GM20000 (cell line): ENCODE results near the gene ADGRA1.

Source experiments
- DNase-seq: peaks from one replicate; pipeline ENCODE4 v3.0.0; 2012; ENCODE audit warnings: low spot score
- TF ChIP-seq, protein P1 (sequence below): IDR thresholded peaks from 2 replicates; pipeline ENCODE4 v1.5.1; 2012; ENCODE audit warnings: mild to moderate bottlenecking, control low read depth; ENCODE audit errors: extremely low read depth, missing control alignments

ADGRA1 gene

DNA sequence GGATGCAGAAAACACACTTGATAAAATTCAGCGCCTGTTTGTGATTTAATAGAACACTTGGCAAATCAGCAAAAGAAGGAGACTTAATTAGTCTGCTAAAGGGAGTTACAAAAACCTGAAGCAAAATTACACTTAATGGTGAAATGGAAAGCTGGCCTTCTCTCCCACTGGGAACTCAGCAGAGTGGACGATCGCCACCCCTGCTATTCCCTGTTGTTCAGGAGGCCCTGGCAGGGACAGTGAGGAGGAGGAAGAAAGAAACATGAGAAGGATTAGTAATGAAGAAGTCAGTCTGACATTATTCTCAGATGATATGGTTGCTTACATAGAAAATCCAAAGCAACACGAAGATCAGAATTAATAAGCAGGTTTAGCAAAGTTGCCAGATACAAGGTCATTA, 66.7 kb downstream of the ADGRA1 start:
- no peak for DNase-seq
- TF ChIP-seq, protein P1, sequence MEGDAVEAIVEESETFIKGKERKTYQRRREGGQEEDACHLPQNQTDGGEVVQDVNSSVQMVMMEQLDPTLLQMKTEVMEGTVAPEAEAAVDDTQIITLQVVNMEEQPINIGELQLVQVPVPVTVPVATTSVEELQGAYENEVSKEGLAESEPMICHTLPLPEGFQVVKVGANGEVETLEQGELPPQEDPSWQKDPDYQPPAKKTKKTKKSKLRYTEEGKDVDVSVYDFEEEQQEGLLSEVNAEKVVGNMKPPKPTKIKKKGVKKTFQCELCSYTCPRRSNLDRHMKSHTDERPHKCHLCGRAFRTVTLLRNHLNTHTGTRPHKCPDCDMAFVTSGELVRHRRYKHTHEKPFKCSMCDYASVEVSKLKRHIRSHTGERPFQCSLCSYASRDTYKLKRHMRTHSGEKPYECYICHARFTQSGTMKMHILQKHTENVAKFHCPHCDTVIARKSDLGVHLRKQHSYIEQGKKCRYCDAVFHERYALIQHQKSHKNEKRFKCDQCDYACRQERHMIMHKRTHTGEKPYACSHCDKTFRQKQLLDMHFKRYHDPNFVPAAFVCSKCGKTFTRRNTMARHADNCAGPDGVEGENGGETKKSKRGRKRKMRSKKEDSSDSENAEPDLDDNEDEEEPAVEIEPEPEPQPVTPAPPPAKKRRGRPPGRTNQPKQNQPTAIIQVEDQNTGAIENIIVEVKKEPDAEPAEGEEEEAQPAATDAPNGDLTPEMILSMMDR: no peak

DNA sequence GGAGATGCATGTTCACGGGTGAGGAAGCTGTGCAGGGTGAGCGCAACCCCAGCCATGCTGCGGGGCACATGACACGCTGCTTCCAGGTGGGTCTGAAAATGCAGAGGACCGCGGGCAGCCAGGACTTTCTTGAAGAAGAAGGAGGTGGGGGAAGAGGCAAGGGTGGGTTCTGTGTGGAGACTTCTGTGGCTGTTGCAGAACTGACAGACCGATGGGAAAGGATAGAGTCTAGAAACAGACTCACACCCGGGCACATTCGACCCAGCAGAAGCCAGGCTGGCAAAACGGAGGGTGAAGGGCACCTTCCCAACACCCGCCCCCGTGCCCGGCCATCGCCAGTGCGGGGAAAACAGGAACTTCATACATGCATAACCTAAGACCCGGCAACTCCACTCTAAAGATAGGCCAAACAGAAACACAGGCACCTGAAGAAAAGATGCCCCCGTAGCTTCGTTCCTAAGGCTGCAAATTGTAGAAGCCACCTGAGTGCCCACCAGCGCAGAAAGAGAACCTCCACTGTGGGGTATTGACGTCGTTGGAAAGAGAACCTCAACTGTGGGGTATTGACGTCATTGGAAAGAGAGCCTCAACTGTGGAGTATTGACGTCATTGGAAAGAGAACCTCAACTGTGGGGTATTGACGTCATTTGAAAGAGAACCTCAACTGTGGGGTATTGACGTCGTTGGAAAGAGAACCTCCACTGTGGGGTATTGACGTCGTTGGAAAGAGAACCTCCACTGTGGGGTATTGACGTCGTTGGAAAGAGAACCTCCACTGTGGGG, 67.5 kb downstream of the ADGRA1 start:
- no peak for DNase-seq
- TF ChIP-seq, protein P1: no peak

DNA sequence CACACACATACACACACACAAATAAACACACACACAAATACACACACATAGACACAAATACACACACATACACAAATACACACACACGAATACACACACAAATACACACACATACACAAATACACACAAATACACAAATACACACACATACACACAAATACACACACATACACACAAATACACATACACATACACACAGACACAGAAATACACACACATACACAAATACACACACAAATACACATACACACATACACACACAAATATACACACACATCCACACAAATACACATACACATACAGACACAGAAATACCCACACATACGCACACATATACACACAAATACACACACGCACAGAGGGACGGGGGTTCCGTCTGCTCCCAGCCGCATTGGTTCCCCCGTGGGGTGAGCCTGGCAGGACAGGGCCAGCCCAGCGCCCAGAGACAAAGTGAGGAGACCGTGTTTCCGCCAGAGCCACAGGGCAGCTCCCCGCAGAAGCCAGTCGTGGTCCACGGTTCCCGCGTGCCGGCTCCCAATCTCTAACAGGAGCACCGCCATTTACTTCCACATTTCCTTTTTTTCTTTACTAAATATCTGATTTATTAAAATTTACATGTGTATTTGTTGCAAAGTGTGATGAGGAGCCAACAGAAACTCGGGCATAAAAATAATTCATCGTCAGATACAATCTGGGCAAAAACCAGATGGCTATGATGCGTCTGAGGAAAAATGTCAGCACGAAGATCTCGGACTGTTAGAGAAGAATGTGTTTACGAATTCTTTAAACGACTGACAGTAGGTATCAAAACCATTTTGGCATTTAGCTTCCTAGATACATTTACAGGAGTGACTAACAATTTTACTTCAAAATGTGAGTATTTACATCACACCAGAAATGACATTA, 69.2 kb downstream of the ADGRA1 start:
- DNase-seq: no peak
- TF ChIP-seq, protein P1: no peak

DNA sequence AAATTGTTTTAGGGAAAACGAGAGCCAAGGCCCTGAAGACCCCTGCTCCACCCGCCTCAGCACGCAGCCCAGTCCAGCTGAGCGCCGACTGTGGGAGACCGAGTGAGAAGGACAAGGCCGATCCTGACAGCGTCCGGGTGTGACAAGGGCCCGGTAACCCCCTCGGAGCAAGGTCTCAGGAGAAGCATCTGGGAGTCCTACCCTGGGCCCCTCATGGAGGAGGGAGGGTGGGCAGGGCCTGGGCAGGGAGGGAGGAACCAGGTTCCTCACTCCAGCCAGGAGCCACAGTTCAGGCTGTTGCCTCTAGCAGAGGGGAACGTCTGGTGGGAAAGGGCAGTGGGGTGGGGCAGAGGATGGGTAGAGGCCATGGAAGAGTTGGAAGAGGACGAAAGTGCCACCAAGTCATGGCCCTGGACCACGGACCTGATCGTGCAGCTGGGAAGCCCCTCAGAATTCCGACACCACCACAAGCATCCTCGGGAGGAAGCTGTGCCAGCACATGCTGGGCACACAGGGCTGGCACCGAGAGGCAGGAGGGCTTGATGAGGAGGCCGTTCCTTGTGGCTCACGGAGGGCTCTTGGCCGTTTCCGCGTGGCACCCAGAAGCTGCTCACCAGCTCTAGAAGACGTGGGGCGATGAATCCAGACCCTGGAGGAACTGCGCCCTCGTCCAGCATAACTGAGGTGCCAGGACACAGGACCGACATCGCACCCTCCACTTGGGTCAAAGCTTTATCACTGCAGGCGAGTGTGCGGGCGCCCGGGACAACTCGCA, 70.1 kb downstream of the ADGRA1 start:
- TF ChIP-seq, protein P1: no peak
- no peak for DNase-seq

DNA sequence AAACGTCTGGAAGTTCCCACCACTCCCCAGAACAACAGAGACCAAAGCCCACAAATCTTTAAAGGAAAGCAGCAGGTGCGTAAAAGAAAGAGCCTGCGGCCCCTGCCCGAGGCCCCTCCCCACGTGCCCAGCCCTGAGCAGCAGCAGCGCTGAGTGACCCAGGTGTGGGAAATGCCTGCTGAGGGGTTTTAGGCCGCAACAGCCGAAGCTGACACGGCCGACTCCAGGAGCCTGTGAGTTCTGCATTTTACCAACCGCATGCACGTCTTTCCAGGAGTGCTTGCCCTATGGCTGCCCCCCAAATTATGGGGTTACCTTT, 70.7 kb downstream of the ADGRA1 start:
- no peak for DNase-seq
- TF ChIP-seq, protein P1: no peak

DNA sequence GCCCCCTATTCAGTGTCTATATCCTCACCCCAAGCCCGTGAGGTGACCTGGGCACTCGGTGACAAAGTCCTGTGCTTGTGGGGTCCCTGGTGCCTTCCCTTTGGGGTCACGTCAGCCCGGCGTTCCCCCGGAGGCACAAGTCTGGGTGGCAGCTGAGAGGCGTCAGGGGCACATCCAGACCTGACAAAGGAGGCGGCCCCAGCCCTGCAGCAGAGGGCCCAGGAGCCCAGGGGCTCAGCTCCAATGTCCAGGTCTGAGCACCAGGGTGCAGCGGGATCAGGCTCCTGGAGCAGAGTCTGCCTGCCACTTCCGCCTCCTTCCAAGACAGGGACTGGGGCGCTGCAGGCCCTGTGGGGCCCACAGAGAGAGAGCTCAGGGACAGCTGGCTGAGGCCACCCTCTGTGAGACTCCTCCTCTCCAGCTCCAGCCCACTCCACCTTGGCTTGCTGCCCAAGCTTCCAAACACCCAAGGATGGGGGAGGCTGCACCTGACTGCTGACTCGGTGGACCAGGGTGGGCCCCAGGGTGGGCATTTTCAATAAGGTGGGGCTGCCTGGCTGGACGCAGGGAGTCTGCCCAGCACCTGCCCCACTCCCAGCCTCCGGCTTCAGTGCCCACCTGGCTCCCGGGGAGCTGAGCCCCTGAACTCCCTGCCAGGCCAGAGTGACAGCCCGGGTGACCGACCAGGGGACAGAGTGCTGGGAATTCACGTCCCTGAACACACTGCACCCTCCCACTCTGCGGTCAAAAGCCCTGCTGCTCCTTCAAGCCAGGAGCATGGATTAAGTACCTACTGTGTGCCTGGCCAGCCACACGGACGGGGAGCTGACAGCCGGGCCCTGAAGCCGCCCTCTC, 71.3 kb downstream of the ADGRA1 start:
- no peak for DNase-seq
- TF ChIP-seq, protein P1: no peak
